DMS153 treated with DMSO at 0.1 percent for 48 hours (cell line): ENCODE measurements around the gene POU2AF2.
"Not testable (repeated sequence)": the region's sequence is repeated elsewhere in the genome, so short reads cannot be mapped to it uniquely, and the experiment has no call there.

ENCODE experiments used
- DNase-seq: peaks from one replicate; lab custom pipeline; 2025; ENCODE audit not compliant: unreplicated experiment; lab: John Stamatoyannopoulos, UW

Gene POU2AF2, protein sequence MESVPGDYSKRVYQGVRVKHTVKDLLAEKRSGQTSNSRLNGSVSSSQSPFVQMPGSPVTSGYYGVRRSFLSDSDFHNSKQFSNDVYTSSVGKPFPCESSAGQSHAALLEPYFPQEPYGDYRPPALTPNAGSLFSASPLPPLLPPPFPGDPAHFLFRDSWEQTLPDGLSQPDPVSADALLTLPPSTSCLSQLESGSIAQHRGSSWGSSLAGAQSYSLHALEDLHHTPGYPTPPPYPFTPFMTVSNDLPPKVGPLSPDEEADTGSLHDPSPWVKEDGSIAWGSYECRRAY

GRCh38 chr11:111245425-111245824 lies at the start of gene POU2AF2:
Gene POU2AF2 (plus strand): TSS chr11:111245725. CDS start chr11:111245854, 129 bp downstream.
- no peak for DNase-seq

DNA sequence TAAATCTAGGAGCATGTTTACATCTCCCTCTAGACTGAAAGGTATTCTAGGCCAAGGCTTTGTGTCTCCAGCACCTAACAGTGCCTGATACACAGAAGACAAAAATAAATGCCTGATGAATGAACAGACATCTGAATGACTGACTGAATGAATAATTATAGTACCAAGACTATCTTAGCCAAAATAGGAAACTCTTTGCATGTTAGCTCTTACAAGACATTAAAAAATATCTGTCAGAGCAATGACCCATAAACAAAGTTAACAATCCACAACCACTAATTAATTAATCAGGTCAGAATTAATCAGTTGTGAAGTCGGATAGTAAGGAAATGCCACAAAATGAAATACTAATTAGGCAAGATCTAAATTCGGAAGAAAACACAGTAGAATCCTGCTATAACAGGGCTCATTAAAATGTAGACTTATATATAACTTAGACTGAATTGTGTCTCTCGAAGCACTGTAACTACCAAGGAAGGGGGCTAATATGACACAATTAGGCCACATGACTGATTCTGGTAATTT lies 45.5 kb upstream of the POU2AF2 start:
- no peak for DNase-seq

DNA sequence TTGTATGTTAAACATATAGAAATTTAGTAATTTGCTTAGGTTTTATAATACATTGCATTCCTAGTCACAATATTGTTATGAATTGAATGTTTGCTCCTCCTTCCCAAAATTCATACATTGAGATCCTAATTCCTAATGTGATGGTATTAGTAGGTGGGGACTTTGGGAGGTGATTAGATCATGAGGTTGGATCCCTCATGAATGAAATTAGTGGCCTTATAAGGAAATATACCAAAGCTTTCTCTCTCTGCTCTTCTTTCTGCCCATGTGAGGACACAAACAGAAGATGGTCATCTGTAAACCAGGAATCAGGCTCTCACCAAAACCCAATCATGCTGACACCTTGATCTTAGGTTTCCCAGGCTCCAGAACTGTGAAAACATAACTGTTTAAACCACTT lies 41.3 kb upstream of the POU2AF2 start:
- DNase-seq: no peak

DNA sequence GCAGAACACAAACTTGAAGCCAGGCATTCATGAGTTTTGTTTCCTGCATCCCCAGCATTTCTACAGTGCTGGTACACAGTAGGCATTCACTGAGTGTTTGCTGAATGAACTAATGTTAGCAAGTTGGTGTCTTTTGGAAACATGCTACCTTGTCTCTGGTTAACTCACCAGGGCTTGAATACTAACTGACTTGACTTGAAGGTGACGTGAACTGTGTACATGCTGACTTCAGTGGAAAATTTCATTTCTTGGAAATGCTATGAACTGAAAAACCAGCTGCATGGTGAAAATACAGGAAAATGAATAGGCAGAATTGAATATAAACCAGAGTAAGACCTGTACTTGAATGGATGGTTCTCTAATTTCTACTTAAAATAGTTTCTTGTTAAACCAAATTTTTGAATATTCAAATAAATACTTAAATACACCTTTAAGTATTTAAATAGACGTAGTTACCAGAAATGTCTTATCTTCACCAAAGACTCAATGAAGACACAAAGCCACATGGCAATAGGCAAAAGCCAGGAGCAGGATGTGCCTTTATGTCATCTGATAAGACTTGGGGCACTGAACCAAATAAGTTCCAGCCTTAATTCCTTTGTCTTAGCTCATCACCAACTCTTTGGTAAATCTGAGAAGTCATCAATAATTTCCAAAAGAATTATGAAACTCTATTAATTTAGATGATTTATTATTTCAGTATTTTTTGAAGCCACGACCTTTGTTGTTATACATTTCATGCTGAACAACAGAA lies 39.7 kb upstream of the POU2AF2 start:
- no peak for DNase-seq

DNA sequence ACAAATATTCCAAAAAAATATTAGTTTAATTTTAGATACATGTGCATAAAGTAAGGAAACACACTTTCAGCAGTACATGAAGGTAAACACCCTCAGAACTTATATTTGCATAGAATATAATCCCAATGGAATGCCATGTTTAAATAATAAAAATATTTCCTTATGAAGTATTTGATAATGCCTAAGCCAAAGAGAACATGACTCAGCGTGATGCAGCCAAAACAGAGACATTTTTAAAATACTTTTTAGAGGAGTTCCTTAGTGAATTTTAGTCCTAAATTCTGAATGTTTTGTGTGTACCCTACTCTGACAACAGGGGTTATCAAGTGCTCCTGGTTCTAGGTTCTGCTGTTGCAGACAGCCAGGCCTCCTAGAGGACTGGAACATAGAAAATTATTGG lies 39.1 kb upstream of the POU2AF2 start:
- DNase-seq: no peak

- no peak for DNase-seq
These were observed 38.3 kb upstream of the POU2AF2 start for GRCh38 chr11:111207213-111207612.

GRCh38 chr11:111209543-111210355 lies 35.8 kb upstream of the POU2AF2 start:
- no peak for DNase-seq

DNA sequence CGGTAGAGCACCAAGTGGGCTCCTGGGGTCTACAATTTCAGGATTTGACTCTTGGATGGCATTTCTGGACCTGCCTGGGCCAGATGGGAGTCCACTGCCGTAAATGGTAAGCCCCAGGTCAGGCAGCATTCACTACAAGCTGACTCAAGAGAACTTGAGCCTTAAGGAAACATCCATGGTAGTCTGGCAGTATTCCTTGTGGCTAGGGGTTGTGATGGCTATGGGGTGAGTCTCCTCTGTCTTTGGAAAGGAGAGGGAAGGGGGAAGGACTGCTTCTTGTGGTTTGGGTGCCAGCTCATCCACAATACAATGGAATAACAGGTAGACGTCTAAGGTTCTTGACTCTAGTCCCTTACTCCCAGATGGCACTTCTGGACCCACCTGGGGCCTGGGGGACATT lies 32.3 kb upstream of the POU2AF2 start:
- DNase-seq: no peak

DNA sequence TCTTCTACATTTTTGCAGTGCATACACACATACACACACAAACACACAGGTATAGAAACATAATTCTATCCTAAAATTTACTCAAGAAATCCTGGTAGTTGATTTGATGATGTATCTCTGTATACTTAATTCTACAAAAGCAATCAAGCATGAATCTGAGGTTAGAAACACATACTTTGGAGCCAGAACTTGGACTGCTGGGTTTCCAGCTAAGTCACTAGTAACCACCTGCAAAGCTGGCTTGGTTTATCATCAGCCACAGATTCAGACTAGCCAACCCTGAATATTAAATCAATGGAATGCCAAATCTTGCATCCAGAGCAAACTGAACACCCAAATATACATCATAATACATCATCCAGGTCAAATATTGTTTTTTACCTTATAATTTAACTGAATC lies 24.8 kb upstream of the POU2AF2 start:
- DNase-seq: no peak

- no peak for DNase-seq
These were observed 24.3 kb upstream of the POU2AF2 start for GRCh38 chr11:111221208-111221607.

DNA sequence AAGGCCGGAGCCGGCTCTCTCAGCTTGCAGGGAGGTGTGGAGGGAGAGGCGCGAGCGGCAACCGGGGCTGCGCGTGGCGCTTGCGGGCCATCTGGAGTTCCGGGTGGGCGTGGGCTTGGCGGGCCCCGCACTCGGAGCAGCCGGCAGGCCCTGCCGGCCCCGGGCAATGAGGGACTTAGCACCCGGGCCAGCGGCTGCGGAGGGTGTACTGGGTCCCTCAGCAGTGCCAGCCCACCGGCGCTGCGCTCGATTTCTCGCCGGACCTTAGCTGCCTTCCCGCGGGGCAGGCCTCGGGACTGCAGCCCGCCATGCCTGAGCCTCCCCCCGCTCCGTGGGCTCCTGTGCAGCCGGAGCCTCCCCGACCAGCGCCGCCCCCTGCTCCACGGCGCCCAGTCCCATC lies 23.6 kb upstream of the POU2AF2 start:
- not testable (repeated sequence) for DNase-seq

DNA sequence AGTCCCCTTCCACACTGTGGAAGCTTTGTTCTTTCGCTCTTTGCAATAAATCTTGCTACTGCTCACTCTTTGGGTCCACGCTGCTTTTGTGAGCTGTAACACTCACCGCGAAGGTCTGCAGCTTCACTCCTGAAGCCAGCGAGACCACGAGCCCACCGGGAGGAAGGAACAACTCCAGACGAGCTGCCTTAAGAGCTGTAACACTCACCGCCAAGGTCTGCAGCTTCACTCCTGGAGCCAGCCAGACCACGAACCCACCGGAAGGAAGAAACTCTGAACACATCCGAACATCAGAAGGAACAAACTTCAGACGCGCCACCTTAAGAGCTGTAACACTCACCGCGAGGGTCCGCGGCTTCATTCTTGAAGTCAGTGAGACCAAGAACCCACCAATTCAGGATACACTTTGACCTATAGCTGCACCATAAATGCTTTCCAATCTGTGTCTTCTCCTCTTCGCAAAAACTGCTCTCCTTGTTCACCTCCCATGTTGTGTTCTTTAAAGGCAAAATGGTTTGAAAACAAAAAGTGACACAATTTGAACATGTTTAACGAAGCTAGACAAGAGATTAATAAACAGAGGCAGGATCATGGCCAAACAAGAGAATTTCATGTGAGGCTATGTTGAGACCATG lies 22.6 kb upstream of the POU2AF2 start:
- DNase-seq: not testable (repeated sequence)

GRCh38 chr11:111225881-111226280 lies 19.6 kb upstream of the POU2AF2 start:
- no peak for DNase-seq

GRCh38 chr11:111229604-111230003 lies 15.9 kb upstream of the POU2AF2 start:
- DNase-seq: no peak

GRCh38 chr11:111230122-111230465 lies 15.4 kb upstream of the POU2AF2 start:
- DNase-seq: no peak

GRCh38 chr11:111231836-111232235 lies 13.7 kb upstream of the POU2AF2 start:
- DNase-seq: no peak

DNA sequence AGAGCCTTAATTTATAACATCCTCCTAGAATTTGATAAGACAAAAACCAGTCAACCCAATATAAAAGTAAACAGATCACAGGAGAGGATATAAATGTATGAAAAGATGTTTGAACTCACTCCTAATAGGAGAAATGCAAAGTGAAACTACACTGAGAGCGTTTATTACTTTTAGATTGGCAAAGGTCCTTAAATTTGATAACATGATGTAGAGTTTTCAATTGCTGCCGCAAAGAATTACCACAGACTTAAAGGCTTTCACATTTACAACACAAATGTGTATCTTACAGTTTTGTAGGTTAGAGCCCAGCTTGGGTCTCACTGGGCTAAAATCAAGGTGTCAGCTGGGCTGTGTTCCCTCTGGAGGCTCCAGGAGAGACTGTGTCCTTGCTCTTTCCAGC lies 9.1 kb upstream of the POU2AF2 start:
- DNase-seq: peak; percentile 13

DNA sequence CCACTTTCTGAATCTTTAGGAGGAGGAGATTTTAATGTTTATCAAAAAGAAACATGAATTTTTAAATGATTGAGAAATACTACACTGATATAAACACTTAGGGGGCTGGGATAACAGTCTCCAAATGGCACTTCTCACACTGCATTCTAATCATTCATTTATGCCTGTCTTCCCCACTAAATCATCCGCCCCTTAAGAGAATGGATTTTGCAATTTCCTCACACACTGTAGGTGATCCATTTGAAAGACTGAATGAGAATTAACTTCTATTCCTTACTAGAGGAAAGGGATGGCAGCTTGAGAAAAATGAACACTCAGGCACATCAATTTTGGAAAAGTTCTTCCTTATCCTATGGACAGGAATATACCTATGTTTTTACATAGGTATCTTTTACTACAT lies 7.6 kb upstream of the POU2AF2 start:
- DNase-seq: no peak

DNA sequence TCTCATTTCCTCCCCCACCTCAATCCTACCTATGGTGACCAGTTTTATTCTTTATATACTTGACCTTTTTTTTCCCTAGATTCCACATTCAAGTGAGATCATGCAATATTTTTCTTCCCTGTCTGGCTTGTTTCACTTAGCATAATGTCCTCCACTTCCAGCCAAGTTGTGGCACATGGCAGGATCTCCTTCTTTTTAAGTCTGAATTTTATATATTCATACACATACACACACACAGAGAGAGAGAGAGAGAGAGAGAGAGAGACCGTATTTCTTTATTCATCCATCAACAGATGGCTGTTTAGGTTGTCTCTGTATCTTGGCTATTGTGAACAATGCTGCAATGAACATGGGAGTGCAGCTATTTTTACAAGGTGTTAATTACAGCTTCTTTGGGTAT lies 1.4 kb downstream of the POU2AF2 start:
- DNase-seq: no peak

DNA sequence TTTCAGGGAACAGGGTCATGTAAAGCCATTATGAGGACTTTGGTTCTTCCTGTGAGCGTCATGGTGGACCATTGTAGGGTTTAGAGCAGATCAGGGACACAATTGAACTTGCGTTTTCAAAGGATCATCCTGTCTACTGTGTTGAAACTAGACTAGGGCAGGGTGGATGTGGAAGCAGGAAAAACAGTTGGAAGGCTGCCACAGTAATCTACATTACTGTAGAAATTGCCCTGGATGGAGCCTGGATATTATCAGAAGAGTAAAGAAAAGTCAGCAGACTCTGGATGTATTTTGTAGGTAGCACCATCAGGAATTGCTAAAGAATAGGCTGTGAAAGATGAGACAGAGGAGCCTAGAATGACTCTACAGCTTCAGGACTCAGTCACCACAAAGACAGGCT lies 5.4 kb downstream of the POU2AF2 start:
- DNase-seq: no peak

DNA sequence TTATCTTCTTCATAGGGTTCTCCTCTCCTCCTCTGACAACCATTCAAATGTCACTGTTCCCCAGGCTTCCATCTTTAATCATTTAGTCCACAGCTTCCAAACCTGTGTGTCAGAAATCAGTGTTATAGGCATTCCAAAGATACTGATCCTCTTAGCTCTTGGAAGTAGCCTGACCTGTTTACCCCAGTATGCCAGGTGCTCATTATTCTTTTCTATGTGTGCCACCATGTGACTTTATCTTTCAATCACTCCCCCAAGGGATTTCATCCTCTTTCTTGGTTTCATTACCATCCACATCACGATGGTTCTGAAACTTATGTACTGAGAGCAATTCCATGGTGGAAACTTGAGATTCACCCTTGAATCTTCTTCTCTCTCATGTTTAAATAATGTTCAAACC lies 7.6 kb downstream of the POU2AF2 start:
- DNase-seq: no peak
